ENCODE data around the gene RHBDD3.

The RHBDD3 gene

GRCh38 chr22:29306175-29306834, 38.5 kb upstream of the RHBDD3 start, which contains the start of gene GAS2L1:
TSS of gene GAS2L1 (plus strand) at chr22:29306650. CDS start at chr22:29308106, 1,456 bp downstream.
- peak; percentile 69 for DNase-seq (ENCODE audit: low spot score)

- no peak for DNase-seq (ENCODE audit: low spot score)
These were observed 38.0 kb upstream of the RHBDD3 start for GRCh38 chr22:29305836-29306174.

- DNase-seq (ENCODE audit: low spot score) = no peak
These were observed 35.1 kb upstream of the RHBDD3 start for GRCh38 chr22:29302681-29303465.

GRCh38 chr22:29302402-29302680, 34.6 kb upstream of the RHBDD3 start:
- DNase-seq (ENCODE audit: low spot score) = peak; percentile 46

- no peak for DNase-seq (ENCODE audit: low spot score)
These were observed 34.1 kb upstream of the RHBDD3 start for GRCh38 chr22:29301716-29302401.

- DNase-seq (ENCODE audit: low spot score) = no peak
These were observed 33.2 kb upstream of the RHBDD3 start for GRCh38 chr22:29300807-29301601.

DNA sequence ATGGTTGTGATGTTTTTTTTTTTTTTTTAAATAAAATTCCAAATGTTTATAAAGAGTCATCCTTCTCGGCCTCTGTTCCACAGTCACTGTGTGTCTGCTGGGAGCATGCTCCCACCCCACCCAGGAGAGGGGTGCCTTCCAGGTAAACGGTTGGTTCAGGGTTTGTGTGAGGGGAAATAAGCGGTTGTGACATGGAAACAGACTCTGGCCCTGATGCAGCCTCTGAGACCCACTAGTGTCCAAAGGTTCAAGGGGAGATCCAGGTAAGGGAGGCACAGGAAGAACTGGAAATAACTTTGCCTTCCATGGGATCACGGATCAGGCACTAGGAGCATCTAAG, 32.7 kb upstream of the RHBDD3 start:
- no peak for DNase-seq (ENCODE audit: low spot score)

- no peak for DNase-seq (ENCODE audit: low spot score)
These were observed 31.5 kb upstream of the RHBDD3 start for GRCh38 chr22:29299136-29299900.

GRCh38 chr22:29298641-29299040, 30.9 kb upstream of the RHBDD3 start:
- no peak for DNase-seq (ENCODE audit: low spot score)

GRCh38 chr22:29292379-29292778, 24.6 kb upstream of the RHBDD3 start:
- no peak for DNase-seq (ENCODE audit: low spot score)

GRCh38 chr22:29291215-29291614, 23.4 kb upstream of the RHBDD3 start:
- peak; percentile 62 for DNase-seq (ENCODE audit: low spot score)

DNA sequence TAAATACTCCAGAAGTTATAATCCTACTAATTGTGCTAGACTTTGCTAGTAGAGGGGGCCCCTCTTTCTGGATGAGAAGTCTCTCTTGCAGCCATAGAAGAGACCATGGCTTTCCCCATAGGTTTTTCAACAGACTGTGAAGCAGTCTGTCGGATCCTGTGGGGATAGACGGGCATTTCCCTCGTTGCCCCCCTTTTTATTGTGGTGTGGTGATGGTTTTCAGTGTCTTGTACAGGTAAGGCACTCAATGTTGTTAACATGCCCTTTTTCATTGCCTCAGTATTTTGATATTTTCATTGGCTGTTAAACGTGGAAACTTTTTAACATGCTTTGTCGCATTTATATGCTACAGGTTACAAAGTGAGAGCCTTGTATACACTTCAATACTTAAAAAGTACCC, 22.3 kb upstream of the RHBDD3 start:
- no peak for DNase-seq (ENCODE audit: low spot score)

DNA sequence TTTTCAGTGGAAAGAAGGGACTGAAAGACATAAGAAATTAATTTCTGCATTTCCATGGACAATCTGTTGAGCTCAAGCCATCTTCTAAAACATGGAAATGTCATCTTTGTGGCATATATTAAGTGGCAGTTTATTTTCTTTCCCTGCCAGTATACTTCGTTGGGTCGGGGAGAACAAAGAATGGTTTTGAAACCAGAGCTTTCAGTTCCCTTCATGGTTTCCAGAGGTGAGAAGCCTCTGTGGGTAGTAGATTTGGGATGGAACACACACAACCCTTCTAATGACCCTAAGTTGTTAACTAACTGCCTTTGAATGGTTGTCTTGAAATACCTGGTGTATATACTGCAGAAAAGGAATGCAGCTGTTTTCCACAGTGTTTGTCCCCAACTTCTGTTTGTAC, 21.1 kb upstream of the RHBDD3 start:
- no peak for DNase-seq (ENCODE audit: low spot score)

GRCh38 chr22:29284196-29284595, 16.4 kb upstream of the RHBDD3 start:
- no peak for DNase-seq (ENCODE audit: low spot score)

GRCh38 chr22:29277927-29278326, 10.1 kb upstream of the RHBDD3 start:
- DNase-seq (ENCODE audit: low spot score) = no peak

DNA sequence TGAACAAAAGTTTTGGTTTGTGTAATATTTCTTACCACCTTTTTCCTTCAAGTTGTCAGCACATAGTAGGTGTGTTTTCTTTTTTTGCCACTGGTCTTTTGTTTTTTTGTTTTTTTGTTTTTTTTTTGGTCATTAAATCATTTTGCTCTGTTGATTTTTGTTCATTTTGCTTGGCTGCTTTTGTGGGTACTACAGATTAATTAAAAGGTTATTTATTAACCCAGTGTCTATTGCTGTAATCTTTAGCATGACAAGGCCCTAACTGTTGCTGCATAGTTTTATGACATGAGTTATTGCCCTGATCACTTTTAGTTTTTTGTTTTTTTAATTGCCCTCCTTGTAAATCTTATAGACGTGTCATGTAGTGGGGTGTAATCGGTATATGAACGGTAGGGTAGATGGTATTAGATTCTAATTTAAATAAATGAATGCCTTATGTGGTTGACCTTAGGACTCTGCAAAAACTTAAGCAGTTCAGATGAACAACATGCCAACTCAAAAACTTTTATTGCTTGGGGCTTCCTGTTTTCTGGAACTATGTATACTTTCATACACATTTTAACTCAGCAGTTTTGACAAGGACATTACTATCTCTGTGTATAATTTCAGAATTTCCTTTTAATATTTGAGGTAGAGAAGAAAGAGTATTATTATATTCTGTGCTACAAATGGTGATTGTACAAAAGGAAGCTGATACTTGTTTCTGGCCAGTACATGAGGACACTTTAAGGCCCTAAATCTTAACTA, 8.2 kb upstream of the RHBDD3 start:
- DNase-seq (ENCODE audit: low spot score) = no peak

DNA sequence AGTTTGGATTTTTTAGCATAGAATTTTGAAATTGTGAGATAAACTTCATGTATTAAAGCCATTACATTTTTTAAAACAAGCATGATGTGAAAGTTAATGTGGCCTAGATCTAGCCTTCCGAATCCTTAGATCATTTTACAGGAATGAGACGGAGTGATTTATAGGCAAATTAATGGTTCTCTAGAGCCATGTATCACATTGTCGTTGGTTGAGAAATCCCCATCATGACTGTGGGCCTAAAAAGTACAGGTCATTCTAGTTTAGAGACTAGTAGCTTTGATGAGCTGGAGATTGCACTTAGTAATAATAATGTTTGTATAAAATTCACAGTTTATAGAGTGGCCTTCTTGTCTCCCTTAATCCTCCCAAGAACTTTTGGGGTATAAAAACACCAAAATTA, 7.4 kb upstream of the RHBDD3 start:
- no peak for DNase-seq (ENCODE audit: low spot score)

GRCh38 chr22:29272624-29273023, 4.8 kb upstream of the RHBDD3 start:
- DNase-seq (ENCODE audit: low spot score) = no peak

GRCh38 chr22:29270475-29271271, 2.9 kb upstream of the RHBDD3 start:
- DNase-seq (ENCODE audit: low spot score) = no peak

DNA sequence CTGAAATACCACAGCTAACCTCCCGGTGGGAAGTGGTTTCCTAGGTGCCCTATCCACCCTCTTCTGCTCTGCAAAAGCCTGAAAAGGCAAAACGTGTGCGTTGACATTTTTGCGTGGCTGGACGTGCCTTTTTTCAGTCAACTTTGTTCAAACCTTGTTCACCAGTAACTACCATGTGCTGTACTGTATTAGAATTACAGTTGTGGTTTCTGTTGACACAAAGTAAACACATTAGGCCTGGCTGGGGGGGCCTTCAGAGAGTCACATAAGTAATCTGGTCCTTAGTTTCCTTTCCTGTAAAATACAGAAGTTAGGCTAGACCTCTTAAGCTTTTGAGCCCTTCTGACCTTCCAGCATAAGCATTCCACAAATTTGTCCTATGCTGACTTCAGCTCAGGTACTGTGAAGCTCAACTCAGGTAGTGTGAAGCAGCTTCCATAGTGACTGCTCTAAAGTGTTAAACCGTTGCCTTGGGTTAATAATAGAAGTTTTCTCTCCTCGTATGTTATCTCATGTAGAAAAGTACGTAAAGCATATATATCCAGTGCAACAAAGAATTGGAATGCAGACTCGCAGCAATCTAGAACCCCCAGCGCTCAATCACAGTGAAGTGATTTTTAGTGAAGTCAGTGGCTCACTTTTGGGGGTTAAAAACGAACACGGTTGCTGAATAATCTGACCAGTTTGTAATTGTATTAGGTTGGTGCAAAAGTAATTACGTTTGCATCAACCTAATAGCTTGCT, 2.1 kb upstream of the RHBDD3 start:
- DNase-seq (ENCODE audit: low spot score) = no peak
